ENCODE data around the gene PTCD3.

The PTCD3 gene

GRCh38 chr2:86143926-86144685, 38.1 kb downstream of the PTCD3 start:
- Histone ChIP-seq H3K36me3 (ENCODE audit: control insufficient read depth, insufficient read depth, low read length) (no peaks in the 10 kb centered on the region), H3K27ac (no peak overlapping the region)
- TF ChIP-seq CTCF (IDR thresholded peaks at IDR 0.05) = no peak

GRCh38 chr2:86147793-86148192, 41.8 kb downstream of the PTCD3 start:
- Histone ChIP-seq H3K36me3 (ENCODE audit: control insufficient read depth, insufficient read depth, low read length) (no peaks in the 10 kb centered on the region), H2AFZ (no peak overlapping the region), H3K79me2 (no peaks in the 10 kb centered on the region), H3K9me3 (ENCODE audit: control insufficient read depth, low read length) (no peaks in the 10 kb centered on the region), H3K4me2 (ENCODE audit: low read length) (no peak overlapping the region), H3K9ac (no peak overlapping the region), H3K27ac (no peak overlapping the region), H3K4me3 (ENCODE audit: low read depth, low read length) (no peak overlapping the region), H3K27me3 (ENCODE audit: control insufficient read depth, insufficient read depth, low read length) (no peaks in the 10 kb centered on the region), H3K4me1 (no peaks in the 10 kb centered on the region)
- no peak for TF ChIP-seq CTCF (IDR thresholded peaks at IDR 0.05)

More at GRCh38 chr2:86143926-86144685, 38.1 kb downstream of the PTCD3 start:
- Histone ChIP-seq H3K9me3 (ENCODE audit: control insufficient read depth, low read length) (no peaks in the 10 kb centered on the region), H3K4me2 (ENCODE audit: low read length) (no peak overlapping the region), H3K79me2 (no peaks in the 10 kb centered on the region), H3K4me3 (ENCODE audit: low read depth, low read length) (no peak overlapping the region), H3K27me3 (ENCODE audit: control insufficient read depth, insufficient read depth, low read length) (no peaks in the 10 kb centered on the region), H2AFZ (no peak overlapping the region), H3K9ac (no peak overlapping the region), H3K4me1 (no peaks in the 10 kb centered on the region)

GRCh38 chr2:86150502-86150901, 44.5 kb downstream of the PTCD3 start:
- Histone ChIP-seq H3K27ac (no peak overlapping the region), H3K79me2 (no peaks in the 10 kb centered on the region), H3K9ac (no peak overlapping the region), H3K4me1 (no peaks in the 10 kb centered on the region), H2AFZ (no peak overlapping the region), H3K4me2 (ENCODE audit: low read length) (no peak overlapping the region), H3K27me3 (ENCODE audit: control insufficient read depth, insufficient read depth, low read length) (no peaks in the 10 kb centered on the region), H3K9me3 (ENCODE audit: control insufficient read depth, low read length) (no peaks in the 10 kb centered on the region), H3K36me3 (ENCODE audit: control insufficient read depth, insufficient read depth, low read length) (no peaks in the 10 kb centered on the region), H3K4me3 (ENCODE audit: low read depth, low read length) (no peak overlapping the region)
- no peak for TF ChIP-seq CTCF (IDR thresholded peaks at IDR 0.05)

- H3K4me1 ChIP-seq = no peaks in the 10 kb centered on the region
- no peak for TF ChIP-seq CTCF (IDR thresholded peaks at IDR 0.05)
- H3K9me3 ChIP-seq (ENCODE audit: control insufficient read depth, low read length) = no peaks in the 10 kb centered on the region
- no peak overlapping the region for H2AFZ ChIP-seq
- peaks cover 5% of the 10 kb centered on the region for H3K79me2 ChIP-seq
- H3K36me3 ChIP-seq (ENCODE audit: control insufficient read depth, insufficient read depth, low read length) = no peaks in the 10 kb centered on the region
- no peak overlapping the region for H3K4me2 ChIP-seq (ENCODE audit: low read length)
- H3K27ac ChIP-seq = no peak overlapping the region
- no peak overlapping the region for H3K9ac ChIP-seq
- H3K27me3 ChIP-seq (ENCODE audit: control insufficient read depth, insufficient read depth, low read length) = no peaks in the 10 kb centered on the region
- no peak overlapping the region for H3K4me3 ChIP-seq (ENCODE audit: low read depth, low read length)
Observed at GRCh38 chr2:86157009-86157556, 51.0 kb downstream of the PTCD3 start.

GRCh38 chr2:86158286-86158685, 52.3 kb downstream of the PTCD3 start:
- Histone ChIP-seq H3K79me2 (peaks cover 5% of the 10 kb centered on the region), H3K27ac (no peak overlapping the region), H3K27me3 (ENCODE audit: control insufficient read depth, insufficient read depth, low read length) (no peaks in the 10 kb centered on the region), H3K4me3 (ENCODE audit: low read depth, low read length) (no peak overlapping the region), H3K4me2 (ENCODE audit: low read length) (no peak overlapping the region), H3K4me1 (no peaks in the 10 kb centered on the region), H3K9me3 (ENCODE audit: control insufficient read depth, low read length) (no peaks in the 10 kb centered on the region), H2AFZ (no peak overlapping the region), H3K36me3 (ENCODE audit: control insufficient read depth, insufficient read depth, low read length) (no peaks in the 10 kb centered on the region), H3K9ac (no peak overlapping the region)
- TF ChIP-seq CTCF (IDR thresholded peaks at IDR 0.05) = no peak
